GM12878 (cell line): ENCODE results near the gene NPSR1. TPM values are rescaled to one million over a fixed set of nuclear protein-coding genes. Genes with fewer than 3 reads are reported as not detected.
A peak's percentile ranks its signal among the peaks of the same experiment; 100 is the strongest.

ENCODE experiments used
- ATAC-seq: fragments of 200-7000 bp; cut with Tn5 transposase; 3 replicates; pipeline ENCODE4 v1.9.1; 2020; ENCODE audit warnings: mild to moderate bottlenecking, moderate library complexity
- BruUV-seq: library from RNA; stranded (reverse); fragments of 400-500 nt; replicated peaks from 2 replicates; lab custom pipeline; 2021; lab: Mats Ljungman, UMichigan
- CTCF ChIA-PET: fragments of 300-600 bp; sonication (Branson Sonifier 250); formaldehyde crosslinking; extraction: SDS; loops from one replicate; lab custom pipeline; 2021; ENCODE audit warnings: inconsistent platforms; lab: Yijun Ruan, JAX
- POLR2A ChIA-PET: fragments of 350-600 bp; formaldehyde crosslinking; extraction: SDS; loops from one replicate; lab custom pipeline; 2021; ENCODE audit warnings: inconsistent platforms; lab: Charles Lee
- RAD21 ChIA-PET: fragments of 300-600 bp; sonication (Branson Sonifier 250); formaldehyde crosslinking; loops from one replicate; lab custom pipeline; 2023; ENCODE audit warnings: antibody characterized with exemption; ENCODE audit not compliant: unreplicated experiment; lab: Charles Lee
- SMC1A ChIA-PET: fragments of 300-600 bp; sonication (Branson Sonifier 250); formaldehyde crosslinking; loops from one replicate; lab custom pipeline; 2023; ENCODE audit not compliant: unreplicated experiment, uncharacterized antibody; lab: Charles Lee
- DNase-seq: peaks from one replicate; pipeline ENCODE4 v3.0.0-alpha.2; 2011; ENCODE audit warnings: low read depth, low spot score
- FAIRE-seq: peaks from 3 replicates; lab custom pipeline; 2011; peaks lifted over from hg19 to GRCh38; lab: Jason Lieb, UNC
- H2AFZ ChIP-seq: 2 replicates; pipeline ENCODE4 v1.6.0; 2011; ENCODE audit warnings: low read depth, low read length, control low read depth; ENCODE audit not compliant: control insufficient read depth
- H3K27ac ChIP-seq: 2 replicates; pipeline ENCODE4 v1.5.1; 2011; ENCODE audit warnings: control low read depth; ENCODE audit not compliant: control insufficient read depth, insufficient read depth
- H3K27me3 ChIP-seq, 2 experiments: replicated peaks in 1 of 2; 2 replicates each; pipeline versions ENCODE4 v1.6.0 to v1.6.1; 2011; ENCODE audit warnings: low read length in 1 of 2; ENCODE audit not compliant: control insufficient read depth in 2 of 2, insufficient read depth in 2 of 2
- H3K36me3 ChIP-seq, 2 experiments: 2 replicates each; pipeline ENCODE4 v1.5.1; 2011; ENCODE audit warnings: low read length in 1 of 2; ENCODE audit not compliant: control insufficient read depth in 2 of 2, insufficient read depth in 2 of 2
- H3K4me1 ChIP-seq: 2 replicates; pipeline ENCODE4 v1.6.1; 2011; ENCODE audit warnings: mild to moderate bottlenecking, low read length, moderate library complexity, mixed read lengths; ENCODE audit not compliant: control insufficient read depth, insufficient read depth
- H3K4me2 ChIP-seq: 2 replicates; pipeline ENCODE4 v1.6.0; 2011; ENCODE audit warnings: control low read depth; ENCODE audit not compliant: control insufficient read depth, insufficient read depth
- H3K4me3 ChIP-seq: fragments of 200-600 bp; sonication (generic); 2 replicates; pipeline ENCODE4 v1.5.1; 2016
- H3K79me2 ChIP-seq: 2 replicates; pipeline ENCODE4 v1.6.0; 2011; ENCODE audit warnings: low read length; ENCODE audit not compliant: control insufficient read depth, insufficient read depth
- H3K9ac ChIP-seq: 2 replicates; pipeline ENCODE4 v1.8.0; 2011; ENCODE audit warnings: low read length, control low read depth, mixed read lengths; ENCODE audit not compliant: control insufficient read depth, insufficient read depth
- H3K9me3 ChIP-seq: replicated peaks from 3 replicates; pipeline ENCODE4 v1.5.1; 2011; ENCODE audit warnings: mild to moderate bottlenecking, low read length; ENCODE audit not compliant: control insufficient read depth, insufficient read depth
- H4K20me1 ChIP-seq: 2 replicates; pipeline ENCODE4 v1.6.0; 2011; ENCODE audit not compliant: control insufficient read depth, insufficient read depth
- GABPA ChIP-seq: IDR thresholded peaks from 2 replicates; pipeline ENCODE4 v1.6.1; 2014; ENCODE audit warnings: antibody characterized with exemption, low read depth, mild to moderate bottlenecking, inconsistent platforms
- GATAD2B ChIP-seq: fragments of 450-650 bp; conservative IDR thresholded peaks from 2 replicates; pipeline ENCODE4 v1.6.1; 2017; ENCODE audit warnings: low read depth, mild to moderate bottlenecking, moderate library complexity
- PML ChIP-seq: IDR thresholded peaks from 2 replicates; pipeline ENCODE4 v1.6.1; 2012; ENCODE audit warnings: low read length, inconsistent platforms
- ZNF384 ChIP-seq: IDR thresholded peaks from 2 replicates; pipeline ENCODE4 v1.6.1; 2012; ENCODE audit warnings: low read depth, mild to moderate bottlenecking, low read length, improper control_type of control experiment, borderline replicate concordance
- ZZZ3 ChIP-seq: IDR thresholded peaks from 2 replicates; pipeline ENCODE4 v1.6.1; 2011; ENCODE audit warnings: low read depth; ENCODE audit not compliant: control insufficient read depth, insufficient read length
- WGBS: methylation state at CpG from one replicate; pipeline ENCODE4 v1.1.6; 2016; ENCODE audit warnings: low lambda C conversion rate; ENCODE audit not compliant: insufficient replicate concordance, insufficient coverage; ENCODE audit errors: missing lambda C conversion rate; 5-methylcytosine and 5-hydroxymethylcytosine counted together
- in situ Hi-C: fragments of 300-500 bp; cut with MboI; formaldehyde crosslinking; loops from 9 replicates; pipeline ENCODE4 v1.14.3; 2018; ENCODE audit warnings: mixed read lengths
- intact Hi-C: fragments of 100-400 bp; cut with micrococcal nuclease; formaldehyde crosslinking; loops from one replicate; pipeline ENCODE4 v1.14.2; 2022; ENCODE audit not compliant: unreplicated experiment
- polyA plus RNA-seq, 11 experiments: library from polyadenylated mRNA; depleted of rRNA in 4 of 11; unstranded in 6 of 11; stranded (reverse) in 5 of 11; fragments of >200 nt; fragmentation: Nextera tagmentation in 4 of 11; fragmentation: Illumina TruSeq in 1 of 11; extraction: Ambion mirVana in 4 of 11; extraction: Trizol in 1 of 11; gene quantifications; 1 replicate in 1 of 11; 2 replicates in 10 of 11; pipeline versions ENCODE4 v1.2.1 to v1.2.3, GENCODE V29; 2011 to 2016; ENCODE audit warnings: inconsistent platforms in 2 of 11, missing spikeins in 2 of 11, low read depth in 1 of 11
- total RNA-seq, 4 experiments: library from RNA; depleted of rRNA in 3 of 4; stranded (reverse); fragments of >200 nt in 3 of 4; fragmentation: Illumina TruSeq in 1 of 4; extraction: Trizol in 1 of 4; gene quantifications; 2 replicates each; pipeline versions ENCODE4 v1.2.1 to v1.2.3, GENCODE V29; 2013 to 2021
- TF ChIP-seq, protein P1 (sequence below): IDR thresholded peaks from 2 replicates; pipeline ENCODE4 v1.6.1; 2012; ENCODE audit warnings: mild to moderate bottlenecking, low read depth, low read length
- TF ChIP-seq, protein P2 (sequence below): fragments of 450-650 bp; formaldehyde crosslinking; IDR thresholded peaks from 2 replicates; pipeline ENCODE4 v1.5.0; 2022; ENCODE audit warnings: mild to moderate bottlenecking, missing genetic modification characterization

The NPSR1 gene
- total and polyA plus RNA-seq, 10 of the 15 experiments (the other 5 are each of a cell fraction or from before 2014, with no cell fraction given) = 0.20 TPM; not detected in 9

DNA sequence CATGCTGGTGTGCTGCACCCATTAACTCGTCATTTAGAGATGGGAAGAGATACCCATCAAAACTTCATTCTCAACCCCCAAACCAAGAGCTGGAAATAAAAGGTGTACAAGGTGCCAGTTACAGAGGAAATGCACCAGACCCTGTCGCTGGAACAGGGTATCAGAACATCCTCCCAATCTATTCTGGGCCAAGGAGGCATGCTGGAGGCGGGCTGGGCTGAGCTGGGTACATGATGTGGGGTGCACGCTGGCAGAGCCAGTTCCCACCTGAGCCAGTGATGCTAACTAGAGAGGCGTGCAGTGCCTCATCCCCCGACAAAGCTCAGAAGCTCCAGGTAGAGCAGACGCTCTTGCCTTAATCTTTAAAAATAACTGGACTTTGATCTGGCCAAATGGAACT lies 70.1 kb downstream of the NPSR1 start (continued):
- TF ChIP-seq, protein P1, sequence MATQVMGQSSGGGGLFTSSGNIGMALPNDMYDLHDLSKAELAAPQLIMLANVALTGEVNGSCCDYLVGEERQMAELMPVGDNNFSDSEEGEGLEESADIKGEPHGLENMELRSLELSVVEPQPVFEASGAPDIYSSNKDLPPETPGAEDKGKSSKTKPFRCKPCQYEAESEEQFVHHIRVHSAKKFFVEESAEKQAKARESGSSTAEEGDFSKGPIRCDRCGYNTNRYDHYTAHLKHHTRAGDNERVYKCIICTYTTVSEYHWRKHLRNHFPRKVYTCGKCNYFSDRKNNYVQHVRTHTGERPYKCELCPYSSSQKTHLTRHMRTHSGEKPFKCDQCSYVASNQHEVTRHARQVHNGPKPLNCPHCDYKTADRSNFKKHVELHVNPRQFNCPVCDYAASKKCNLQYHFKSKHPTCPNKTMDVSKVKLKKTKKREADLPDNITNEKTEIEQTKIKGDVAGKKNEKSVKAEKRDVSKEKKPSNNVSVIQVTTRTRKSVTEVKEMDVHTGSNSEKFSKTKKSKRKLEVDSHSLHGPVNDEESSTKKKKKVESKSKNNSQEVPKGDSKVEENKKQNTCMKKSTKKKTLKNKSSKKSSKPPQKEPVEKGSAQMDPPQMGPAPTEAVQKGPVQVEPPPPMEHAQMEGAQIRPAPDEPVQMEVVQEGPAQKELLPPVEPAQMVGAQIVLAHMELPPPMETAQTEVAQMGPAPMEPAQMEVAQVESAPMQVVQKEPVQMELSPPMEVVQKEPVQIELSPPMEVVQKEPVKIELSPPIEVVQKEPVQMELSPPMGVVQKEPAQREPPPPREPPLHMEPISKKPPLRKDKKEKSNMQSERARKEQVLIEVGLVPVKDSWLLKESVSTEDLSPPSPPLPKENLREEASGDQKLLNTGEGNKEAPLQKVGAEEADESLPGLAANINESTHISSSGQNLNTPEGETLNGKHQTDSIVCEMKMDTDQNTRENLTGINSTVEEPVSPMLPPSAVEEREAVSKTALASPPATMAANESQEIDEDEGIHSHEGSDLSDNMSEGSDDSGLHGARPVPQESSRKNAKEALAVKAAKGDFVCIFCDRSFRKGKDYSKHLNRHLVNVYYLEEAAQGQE = no peak
- TF ChIP-seq PML = no peak
- TF ChIP-seq GATAD2B = no peak
- TF ChIP-seq ZNF384 = no peak
- TF ChIP-seq, all 136 proteins: peak for 0

- H3K4me2 ChIP-seq = no peak overlapping the region
- 50% methylated on average over 1 of the region's 1 CpG for WGBS
- SMC1A ChIA-PET = interaction anchor here (1.0 to 16.6 kb wide), 10 partner anchors 9 to 414 kb away, joined by 3 to 220 read pairs (median 14); no protein-coding TSS in a partner anchor
- H3K27ac ChIP-seq = no peak overlapping the region
- FAIRE-seq (no peak), ATAC-seq (peak; percentile 51), DNase-seq (no peak)
- in situ Hi-C loops (no loop called here), intact Hi-C loops (no loop called here)
- H3K4me1 ChIP-seq = no peaks in the 10 kb centered on the region
- no peaks in the 10 kb centered on the region for H3K79me2 ChIP-seq
- no peaks in the 10 kb centered on the region for H3K9me3 ChIP-seq
- no peaks in the 10 kb centered on the region for H3K27me3 ChIP-seq
- no peak overlapping the region for H2AFZ ChIP-seq
- H4K20me1 ChIP-seq = no peaks in the 10 kb centered on the region
- TF ChIP-seq, protein P2, sequence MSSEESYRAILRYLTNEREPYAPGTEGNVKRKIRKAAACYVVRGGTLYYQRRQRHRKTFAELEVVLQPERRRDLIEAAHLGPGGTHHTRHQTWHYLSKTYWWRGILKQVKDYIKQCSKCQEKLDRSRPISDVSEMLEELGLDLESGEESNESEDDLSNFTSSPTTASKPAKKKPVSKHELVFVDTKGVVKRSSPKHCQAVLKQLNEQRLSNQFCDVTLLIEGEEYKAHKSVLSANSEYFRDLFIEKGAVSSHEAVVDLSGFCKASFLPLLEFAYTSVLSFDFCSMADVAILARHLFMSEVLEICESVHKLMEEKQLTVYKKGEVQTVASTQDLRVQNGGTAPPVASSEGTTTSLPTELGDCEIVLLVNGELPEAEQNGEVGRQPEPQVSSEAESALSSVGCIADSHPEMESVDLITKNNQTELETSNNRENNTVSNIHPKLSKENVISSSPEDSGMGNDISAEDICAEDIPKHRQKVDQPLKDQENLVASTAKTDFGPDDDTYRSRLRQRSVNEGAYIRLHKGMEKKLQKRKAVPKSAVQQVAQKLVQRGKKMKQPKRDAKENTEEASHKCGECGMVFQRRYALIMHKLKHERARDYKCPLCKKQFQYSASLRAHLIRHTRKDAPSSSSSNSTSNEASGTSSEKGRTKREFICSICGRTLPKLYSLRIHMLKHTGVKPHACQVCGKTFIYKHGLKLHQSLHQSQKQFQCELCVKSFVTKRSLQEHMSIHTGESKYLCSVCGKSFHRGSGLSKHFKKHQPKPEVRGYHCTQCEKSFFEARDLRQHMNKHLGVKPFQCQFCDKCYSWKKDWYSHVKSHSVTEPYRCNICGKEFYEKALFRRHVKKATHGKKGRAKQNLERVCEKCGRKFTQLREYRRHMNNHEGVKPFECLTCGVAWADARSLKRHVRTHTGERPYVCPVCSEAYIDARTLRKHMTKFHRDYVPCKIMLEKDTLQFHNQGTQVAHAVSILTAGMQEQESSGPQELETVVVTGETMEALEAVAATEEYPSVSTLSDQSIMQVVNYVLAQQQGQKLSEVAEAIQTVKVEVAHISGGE (CRISPR knock-in tag) = no peak
- TF ChIP-seq GABPA = no peak
- TF ChIP-seq ZZZ3 = no peak
- TF ChIP-seq GATAD2B = no peak
- RAD21 ChIA-PET = interaction anchor here (0.8 to 16.4 kb wide), 8 partner anchors 9 to 300 kb away, joined by 3 to 362 read pairs (median 4); no protein-coding TSS in a partner anchor
- BruUV-seq = no TSS peak
- H3K4me3 ChIP-seq = no peak overlapping the region
- CTCF ChIA-PET = interaction anchor here (0.9 to 7.5 kb wide), 13 partner anchors 10 to 301 kb away, joined by 3 to 92 read pairs (median 12); no protein-coding TSS in a partner anchor
- no peak overlapping the region for H3K9ac ChIP-seq
- no peaks in the 10 kb centered on the region for H3K36me3 ChIP-seq
- POLR2A ChIA-PET = interaction anchor here (0.6 to 3.7 kb wide), 4 partner anchors 10 to 22 kb away, joined by 4 to 22 read pairs (median 11); no protein-coding TSS in a partner anchor
Measured at GRCh38 chr7:34734771-34735170, 76.8 kb downstream of the NPSR1 start.
